Endometrium (tissue), 2 donors: Measurements from ENCODE around the gene RNF227.
"Not testable (repeated sequence)": the region's sequence is repeated elsewhere in the genome, so short reads cannot be mapped to it uniquely, and the experiment has no call there.

Experiments used
- FAIRE-seq: peaks from 2 replicates; lab custom pipeline; 2012; peaks lifted over from hg19 to GRCh38; lab: Jason Lieb, UNC
- donor health status: control.
- donor health status: control.

RNF227 gene

DNA sequence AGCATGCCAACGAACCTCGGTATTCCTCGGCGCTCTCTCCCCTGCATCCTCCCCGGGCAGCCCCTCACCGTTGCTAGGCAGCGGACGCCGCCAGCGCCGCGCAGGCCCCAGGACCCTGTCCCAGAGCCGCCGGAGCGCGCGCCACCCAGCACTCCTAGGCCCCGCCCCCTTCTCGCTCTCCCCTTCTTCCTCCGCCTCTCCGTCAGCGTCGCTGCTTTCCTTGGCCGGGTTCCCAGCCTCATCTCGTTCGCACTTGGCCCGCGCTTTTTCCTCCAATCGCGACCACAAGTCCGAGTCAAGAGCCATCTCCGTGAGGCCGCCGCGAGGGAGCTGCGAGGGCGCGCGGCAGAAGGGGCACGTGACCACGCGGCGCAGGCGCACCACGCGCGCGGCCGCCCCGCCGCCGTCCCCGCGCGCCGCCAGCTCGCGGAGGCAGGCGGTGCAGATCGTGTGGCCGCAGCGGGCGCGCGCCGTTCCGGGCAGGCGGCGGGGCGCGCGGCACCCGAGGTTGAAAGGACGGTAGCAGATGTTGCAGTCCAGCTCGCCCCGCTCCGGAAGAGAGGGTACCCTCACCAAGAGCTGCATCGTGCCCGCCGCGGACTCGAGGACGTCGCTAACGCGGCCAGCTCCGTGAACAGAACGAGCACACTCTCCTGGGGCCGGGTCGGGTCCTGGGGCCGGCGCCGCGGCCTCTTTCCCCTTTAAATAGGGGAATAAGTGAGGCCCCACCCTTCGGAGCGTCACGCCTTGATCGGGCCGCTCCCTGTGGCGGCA, at the start of gene RNF227:
Gene RNF227 (minus strand): TSS at position 679 of the 774 bp plus-strand sequence. CDS start 94 bp downstream, at position 585.
- no peak for FAIRE-seq

DNA sequence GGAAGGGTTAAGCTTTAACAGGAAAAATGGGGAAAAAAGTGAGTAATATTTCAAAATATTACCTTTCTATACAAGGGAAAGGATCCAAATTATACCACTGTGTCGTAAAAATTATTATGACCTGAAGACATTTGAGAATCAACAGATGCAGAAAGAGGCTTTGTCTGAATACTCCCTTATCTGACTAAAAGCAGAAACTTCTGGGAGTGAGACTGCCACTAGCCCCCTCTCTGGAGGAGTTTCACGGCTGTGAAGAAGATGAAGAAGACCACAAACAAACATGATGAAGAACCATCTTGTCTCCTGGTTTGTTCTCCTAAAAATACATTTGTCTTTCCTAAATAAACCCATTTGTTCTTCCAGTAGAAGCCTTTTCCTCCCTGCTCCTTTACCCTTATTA, 45.3 kb upstream of the RNF227 start:
- FAIRE-seq, result no peak

DNA sequence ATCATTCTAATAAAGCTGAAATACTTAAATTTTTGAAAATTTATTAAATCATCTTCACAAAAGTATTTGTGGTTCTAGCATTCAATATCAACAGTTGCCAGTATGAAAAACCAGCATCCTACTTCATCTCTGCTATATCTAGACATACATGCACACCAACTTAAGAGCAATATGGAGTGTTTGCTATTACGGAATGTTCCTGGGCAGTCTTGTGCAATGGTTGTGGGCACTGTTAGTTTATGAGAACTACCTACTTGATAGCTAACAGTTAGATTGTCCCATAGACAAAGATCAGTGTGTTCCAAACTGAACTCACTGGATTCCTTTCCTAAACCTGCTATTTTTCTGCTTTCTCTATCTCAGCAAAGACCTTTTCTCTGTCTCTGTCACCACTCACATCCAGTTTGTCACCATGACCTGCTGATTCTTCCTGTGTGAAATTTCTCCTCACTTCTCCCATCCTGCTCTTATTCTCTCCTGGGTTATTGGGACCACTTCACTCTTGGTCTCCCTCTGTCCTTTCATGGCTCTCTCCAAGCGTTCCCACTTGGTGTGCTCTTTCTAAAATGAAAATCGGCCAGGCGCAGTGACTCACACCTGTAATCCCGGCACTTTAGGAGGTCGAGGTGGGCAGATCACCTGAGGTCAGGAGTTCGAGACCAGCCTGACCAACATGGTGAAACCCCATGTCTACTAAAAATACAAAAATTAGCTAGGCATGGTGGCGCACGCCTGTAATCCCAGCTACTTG, 43.6 kb upstream of the RNF227 start:
- no peak for FAIRE-seq

GRCh38 chr17:7956228-7956965, 40.3 kb upstream of the RNF227 start:
- FAIRE-seq, result no peak

GRCh38 chr17:7955414-7956227, 39.5 kb upstream of the RNF227 start:
- no peak for FAIRE-seq

DNA sequence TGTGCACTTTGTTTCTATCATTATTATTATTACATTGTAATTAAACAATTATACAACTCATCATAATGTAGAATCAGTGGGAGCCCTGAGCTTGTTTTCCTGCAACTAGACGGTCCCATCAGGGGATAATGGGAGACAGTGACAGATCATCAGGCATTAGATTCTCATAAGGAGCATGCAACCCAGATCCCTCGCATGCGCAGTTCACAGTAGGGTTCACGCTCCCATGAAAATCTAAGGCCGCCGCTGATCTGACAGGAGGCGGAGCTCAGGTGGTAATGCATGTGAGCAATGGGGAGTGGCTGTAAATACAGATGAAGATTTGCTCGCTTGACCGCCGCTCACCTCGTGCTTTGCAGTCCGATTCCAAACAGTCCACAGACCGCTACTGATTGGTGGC, 37.2 kb upstream of the RNF227 start:
- FAIRE-seq, result not testable (repeated sequence)

DNA sequence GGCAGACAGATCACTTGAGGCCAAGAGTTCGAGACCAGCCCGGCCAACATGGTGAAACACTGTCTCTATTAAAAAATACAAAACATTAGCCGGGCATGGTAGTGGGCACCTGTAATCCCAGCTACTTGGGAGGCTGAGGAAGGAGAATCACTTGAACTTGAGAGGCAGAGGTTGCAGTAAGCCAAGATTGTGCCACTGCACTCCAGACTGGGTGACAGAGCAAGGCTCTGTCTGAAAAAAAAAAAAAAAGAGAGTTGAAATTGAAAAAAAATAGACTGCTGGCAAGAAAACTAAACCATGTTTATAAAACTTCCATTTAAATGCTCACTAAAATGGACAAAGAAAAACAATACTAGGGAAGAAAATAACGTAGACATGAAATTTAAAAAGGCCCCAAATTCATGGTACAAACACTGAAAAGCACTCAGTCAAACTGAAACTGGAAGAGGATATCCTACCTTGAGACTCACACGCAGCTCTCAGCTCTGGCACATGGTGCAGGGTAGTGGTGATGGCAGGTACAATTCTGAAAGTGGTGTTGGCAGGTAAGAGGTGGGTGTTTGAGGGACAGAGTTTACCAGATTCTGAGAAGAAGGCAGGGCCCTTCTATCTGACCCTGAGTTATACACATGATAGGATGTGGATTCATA, 35.2 kb upstream of the RNF227 start:
- FAIRE-seq, result no peak

DNA sequence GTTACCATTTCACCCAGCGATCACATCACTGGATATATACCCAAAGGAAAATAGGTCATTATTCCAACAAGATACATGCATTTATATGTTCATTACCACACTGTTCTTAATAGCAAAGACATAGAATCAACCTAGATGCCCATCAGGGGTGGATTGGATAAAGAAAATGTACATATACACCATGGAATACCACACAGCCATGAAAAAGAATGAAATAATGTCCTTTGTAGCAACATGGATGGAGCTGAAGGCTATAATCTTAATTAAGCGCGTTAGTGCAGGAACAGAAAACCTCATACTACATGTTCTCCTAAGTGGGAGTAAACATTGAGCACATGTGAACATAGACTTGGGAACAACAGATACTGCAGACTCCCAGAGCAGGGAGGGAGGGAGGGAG, 34.5 kb upstream of the RNF227 start:
- FAIRE-seq, result no peak

DNA sequence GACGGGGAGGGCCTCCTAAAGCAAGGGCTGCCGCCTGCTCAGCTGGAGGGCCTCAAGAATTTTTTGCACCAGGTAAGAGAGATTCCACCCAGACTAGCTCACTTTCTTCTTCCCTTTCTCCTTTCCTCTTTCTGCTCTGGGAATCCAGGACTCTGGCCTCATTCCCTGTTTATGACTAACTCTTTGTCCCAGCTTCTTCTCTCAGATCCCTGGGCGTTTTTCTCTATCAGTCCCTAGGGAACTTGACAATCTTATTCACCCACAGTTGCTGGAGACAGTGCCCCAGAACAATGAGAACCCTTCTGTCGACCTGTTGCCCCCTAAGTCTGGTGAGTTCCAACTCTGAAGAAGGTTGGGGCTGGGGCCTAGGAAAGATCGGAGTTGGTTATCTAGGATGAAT, 31.6 kb upstream of the RNF227 start:
- no peak for FAIRE-seq

DNA sequence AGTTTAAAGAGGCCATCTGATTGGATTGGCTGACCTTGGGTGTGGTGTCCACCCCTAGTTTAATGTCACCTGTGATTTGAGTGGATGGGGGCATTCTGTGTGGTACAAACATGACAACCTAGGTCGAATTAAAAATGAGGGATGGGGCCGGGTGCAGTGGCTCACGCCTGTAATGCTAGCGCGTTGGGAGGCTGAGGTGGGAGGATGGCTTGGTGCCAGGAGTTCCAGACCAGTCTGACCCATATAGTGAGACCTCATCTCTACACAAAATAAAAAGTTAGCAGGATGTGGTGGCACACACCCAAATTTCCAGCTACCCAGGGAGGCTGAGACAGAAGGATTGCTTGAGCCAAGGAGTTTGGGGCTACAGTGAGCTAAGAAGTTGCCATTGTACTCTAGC, 30.4 kb upstream of the RNF227 start:
- no peak for FAIRE-seq

DNA sequence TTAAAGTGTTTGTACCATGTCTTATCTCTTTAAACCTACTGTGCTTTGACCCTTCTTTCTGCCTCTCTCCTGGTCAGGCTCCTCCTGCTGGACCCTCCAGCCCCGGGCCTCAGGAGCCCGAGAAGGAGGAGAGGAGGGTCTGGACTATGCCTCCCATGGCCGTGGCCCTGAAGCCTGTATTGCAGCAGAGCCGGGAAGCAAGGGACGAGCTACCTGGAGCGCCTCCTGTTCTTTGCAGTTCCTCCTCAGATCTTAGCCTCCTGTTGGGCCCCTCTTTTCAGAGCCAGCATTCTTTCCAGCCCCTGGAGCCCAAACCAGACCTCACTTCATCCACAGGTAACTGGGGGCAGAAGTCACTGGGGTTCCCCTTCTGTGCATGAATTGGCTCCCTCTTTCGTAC, 29.6 kb upstream of the RNF227 start:
- FAIRE-seq, result no peak

DNA sequence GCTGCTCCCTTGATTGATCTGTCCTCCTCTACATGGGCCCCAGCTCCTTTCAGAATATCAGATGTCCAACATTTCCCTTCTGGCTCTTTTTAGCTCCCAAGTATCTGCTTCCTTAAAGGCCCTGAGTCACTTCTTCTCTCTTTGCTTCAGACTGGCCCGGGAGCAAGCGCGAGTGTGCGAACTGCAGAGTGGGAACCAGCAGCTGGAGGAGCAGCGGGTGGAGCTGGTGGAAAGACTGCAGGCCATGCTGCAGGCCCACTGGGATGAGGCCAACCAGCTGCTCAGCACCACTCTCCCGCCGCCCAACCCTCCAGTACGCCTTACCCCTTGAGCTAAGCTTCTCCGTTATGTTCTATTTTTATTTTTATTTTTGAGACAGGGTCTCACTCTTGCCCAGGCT, 28.2 kb upstream of the RNF227 start:
- FAIRE-seq, result no peak

DNA sequence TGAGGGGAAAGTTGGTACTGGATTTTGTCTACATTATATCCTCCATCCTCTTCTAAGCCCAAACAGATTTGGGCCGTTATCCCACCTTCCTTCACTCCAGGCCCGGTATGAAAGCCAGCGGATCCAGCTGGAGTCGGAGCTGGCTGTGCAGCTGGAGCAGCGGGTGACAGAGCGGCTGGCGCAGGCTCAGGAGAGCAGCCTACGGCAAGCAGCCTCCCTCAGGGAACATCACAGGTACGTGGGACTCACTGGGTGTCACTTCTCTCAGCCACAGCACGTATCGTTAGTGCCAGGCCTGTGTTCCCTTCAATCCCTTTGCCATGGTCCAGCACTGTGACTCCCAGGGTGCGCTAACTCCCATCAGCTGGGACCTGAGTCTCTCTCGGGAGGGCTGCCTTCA, 27.2 kb upstream of the RNF227 start:
- no peak for FAIRE-seq

DNA sequence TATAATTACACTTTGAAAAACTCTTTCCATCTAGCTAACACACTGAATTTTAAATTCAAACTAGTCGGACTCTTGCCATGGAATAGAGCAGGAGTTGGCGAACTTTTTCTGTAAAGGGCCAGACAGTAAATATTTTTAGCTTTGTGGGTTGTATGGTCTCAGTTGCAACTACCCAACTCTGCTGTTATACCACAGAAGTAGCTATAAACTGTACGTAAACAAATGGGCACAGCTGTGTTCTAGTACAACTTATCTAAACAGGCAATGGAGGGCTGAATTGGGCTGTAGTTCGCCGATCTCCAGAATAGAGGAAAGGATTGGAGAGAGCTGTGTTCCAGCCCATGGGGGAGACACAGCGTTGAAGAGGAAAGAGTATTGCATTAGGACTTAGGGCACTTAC, 24.7 kb upstream of the RNF227 start:
- no peak for FAIRE-seq

- FAIRE-seq, result no peak
Observed at GRCh38 chr17:7940034-7940433, 23.9 kb upstream of the RNF227 start.

DNA sequence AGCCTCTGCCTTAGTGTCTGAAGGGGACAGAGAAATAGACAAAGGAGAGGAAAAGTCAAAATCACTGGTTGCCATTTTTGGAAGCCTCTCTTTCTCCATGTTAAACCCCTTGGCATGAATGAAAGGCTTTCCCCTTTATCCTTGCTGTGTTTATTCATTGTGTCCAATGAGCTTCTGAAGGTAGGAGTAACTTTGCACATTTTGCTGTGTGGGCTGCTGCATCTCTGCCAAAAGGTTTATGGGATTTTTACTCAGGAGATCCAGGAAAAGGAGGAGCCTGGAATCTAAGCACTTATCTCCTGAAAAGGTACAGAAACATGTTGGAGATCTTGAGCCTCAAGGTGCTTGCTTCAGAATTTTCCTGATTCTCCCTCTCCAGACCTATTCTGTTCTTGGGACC, 19.8 kb upstream of the RNF227 start:
- FAIRE-seq, result no peak

- FAIRE-seq, result no peak
Observed at GRCh38 chr17:7932949-7933348, 16.9 kb upstream of the RNF227 start.

DNA sequence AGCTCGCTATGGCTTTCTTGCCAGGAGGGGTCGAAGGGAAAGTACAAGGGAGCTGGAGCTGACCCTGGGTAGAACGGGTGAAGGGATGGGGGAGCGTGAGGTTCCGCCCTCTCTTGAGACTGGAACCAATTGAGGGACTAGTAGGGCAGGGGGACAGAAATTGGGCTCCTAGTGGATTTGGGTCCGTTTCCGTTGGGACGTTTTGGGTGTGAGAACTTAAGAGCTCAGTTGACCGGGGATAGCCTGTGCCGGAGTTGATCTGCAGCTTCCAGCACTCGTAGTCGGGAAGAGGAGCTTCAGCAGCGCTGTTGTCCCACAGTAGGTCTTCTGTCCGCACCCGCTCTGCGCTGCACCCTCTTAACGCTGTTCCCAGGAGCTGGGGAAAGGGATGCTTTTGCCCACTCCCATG, 16.4 kb upstream of the RNF227 start:
- FAIRE-seq, result no peak

- FAIRE-seq, result peak; percentile 99
Observed at GRCh38 chr17:7931709-7932482, 15.8 kb upstream of the RNF227 start, which contains the start of the genes CNTROB and TRAPPC1. TSS of gene CNTROB (plus strand) at chr17:7932206. CDS start at chr17:7933080, 874 bp downstream. TSS of gene TRAPPC1 (minus strand) at chr17:7931946. CDS start at chr17:7931829, 117 bp downstream.

GRCh38 chr17:7930841-7931631, 14.9 kb upstream of the RNF227 start:
- FAIRE-seq, result no peak
